ENCODE data around the gene CYP26B1.

The CYP26B1 gene

DNA sequence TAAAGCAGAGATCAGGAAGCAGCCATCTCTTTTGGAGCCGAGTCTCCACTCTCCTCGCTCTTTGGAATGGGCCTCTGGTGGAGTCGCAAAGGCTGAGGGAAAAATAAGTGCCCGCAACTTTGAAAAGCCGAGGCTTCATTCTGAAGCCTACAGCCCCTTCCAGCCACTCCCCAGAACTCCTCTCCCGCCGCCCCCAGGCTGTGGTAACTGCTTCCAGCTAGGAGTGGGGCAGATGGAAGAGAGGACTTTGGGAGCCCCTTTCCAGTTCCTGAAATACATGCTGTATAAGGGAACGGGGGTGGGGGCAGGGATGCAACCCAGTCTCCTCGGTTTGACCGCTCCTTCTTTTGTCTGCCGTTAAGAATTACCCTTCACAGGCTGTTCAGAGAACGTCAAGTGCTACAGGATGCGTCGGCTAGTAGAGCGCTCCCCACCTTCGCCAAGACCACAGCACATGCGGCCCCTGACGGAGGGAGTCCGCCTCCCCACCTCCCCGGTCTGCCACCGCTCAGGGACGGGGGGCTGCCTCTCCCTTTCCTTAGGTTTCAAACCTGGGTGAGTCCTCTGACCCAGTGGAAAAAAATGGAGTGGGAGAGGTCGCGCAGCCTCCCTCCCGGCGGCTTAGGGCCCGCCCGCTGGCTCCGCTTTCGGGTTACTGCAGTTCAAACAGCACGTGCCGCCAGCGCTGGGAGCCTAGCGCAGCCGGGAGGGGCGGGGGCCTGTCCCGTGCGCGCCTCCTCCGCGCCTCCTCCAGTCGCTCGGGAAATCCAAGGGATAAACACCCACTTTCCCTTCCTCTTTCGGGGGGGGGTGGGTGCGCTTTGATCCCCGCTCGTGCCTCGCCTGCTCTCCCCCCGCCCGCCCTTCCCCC, 4.9 kb downstream of the CYP26B1 start:
- DNase-seq (ENCODE audit: low read depth in 1 of 2, low spot score in 1 of 2), result no peak

DNA sequence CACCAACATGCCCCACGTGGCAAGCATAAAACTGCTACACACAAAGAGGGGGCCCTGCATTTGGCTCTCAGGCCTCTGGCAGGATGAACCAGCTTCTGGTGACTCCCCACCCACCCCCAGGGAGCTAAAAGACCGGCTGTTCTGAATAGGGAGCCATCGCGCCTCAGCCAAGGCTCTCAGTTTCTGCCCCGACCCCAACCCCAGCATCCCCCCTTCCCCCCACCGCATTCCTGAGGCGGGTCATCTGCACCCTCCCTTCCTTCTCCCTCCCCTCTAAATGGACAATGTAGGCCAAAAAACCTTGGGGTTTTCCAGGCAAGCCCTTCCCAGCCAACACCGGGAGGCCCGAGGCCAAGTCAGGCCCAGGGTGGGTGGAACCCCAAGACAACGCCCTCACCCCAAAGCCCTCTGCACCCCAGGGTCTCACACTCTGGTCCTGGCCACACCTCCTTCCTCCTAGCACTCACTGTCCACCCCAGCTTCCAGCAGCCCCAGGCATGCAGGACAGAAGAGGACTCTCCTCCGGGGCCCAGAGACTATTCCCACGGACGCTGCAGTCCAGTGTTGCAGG, 5.7 kb downstream of the CYP26B1 start:
- DNase-seq (ENCODE audit: low read depth in 1 of 2, low spot score in 1 of 2), result no peak

DNA sequence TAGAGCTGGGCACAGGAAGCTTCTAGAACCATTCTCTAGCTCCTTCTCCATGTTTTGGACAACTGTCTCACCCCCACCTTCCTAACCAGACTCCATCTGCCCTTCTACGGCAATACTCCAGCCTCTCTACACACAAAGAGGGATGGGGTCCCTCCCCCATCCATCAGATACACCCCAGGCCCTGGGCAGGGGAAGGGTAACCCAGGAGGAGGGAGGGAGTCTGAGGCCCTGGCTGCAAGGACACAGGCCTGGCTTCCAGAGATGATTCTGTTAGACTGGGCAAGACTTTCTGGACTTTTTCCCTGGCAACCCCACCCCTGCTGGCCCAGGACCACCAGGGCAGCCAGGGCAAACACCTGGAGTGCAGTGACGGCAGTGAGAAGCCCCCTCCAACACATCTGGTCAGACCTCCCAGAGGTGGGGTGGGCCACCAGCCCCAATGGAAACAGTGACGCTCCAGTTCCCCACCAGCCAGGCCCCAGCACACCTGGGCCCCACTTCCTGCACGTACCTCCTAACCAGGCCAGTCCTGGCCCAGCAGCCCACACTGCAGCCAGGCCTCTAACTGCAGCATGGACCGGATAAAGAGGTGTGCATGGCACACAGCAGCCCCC, 6.5 kb downstream of the CYP26B1 start:
- no peak for DNase-seq (ENCODE audit: low read depth in 1 of 2, low spot score in 1 of 2)

DNA sequence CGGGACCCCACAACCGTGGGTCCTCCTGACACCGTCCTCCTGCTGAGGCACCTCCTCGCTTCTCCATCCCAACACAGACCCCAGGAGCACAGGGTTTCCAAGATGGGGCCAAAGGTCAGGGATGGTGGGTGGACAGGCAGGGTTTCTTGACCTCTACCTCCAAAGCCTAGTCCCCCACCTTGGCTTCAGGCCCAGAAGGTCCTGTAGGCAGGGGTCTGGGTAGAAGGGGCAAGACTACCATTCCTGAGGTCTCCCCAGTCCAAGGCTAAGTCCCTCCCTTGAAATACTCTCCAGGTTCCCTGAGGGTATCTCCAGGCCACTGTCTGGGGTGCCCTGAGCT, 7.1 kb downstream of the CYP26B1 start:
- DNase-seq (ENCODE audit: low read depth in 1 of 2, low spot score in 1 of 2), result no peak

DNA sequence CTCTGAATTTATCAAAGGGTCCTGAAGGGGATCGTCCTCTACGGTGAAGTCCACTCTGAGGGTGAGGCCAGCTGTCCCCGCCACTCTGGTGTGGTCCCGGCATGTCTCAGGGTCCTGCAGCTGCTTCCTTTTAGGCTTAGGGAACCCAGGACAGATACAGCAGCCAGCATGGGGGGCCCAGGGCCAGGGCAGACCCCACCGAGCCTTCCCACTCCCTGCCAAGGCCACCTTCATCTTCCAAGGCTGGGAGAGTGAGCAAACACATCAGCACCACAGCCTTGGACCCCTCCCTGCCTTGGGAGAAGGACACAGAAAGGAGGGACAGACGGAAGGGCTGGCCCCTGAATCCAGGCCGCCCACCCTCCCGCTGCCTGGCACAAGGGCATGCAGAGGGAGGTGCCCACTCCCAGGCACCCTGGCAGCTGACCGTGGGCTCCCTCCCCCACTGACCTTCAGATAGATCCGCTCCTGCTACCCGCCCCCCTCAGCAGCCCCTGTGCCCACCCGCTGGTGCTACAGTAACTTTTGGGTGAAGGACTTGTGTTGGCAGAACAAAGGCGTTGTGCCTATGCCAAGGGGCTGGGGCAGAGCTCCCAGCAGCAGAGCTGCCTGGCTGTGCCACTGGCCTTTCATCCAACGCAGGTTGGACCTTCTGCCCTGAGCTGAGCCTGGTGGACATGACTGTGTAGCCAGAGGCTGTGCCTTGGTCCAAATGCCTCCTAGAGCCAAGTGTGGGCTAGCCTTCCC, 7.6 kb downstream of the CYP26B1 start:
- no peak for DNase-seq (ENCODE audit: low read depth in 1 of 2, low spot score in 1 of 2)

DNA sequence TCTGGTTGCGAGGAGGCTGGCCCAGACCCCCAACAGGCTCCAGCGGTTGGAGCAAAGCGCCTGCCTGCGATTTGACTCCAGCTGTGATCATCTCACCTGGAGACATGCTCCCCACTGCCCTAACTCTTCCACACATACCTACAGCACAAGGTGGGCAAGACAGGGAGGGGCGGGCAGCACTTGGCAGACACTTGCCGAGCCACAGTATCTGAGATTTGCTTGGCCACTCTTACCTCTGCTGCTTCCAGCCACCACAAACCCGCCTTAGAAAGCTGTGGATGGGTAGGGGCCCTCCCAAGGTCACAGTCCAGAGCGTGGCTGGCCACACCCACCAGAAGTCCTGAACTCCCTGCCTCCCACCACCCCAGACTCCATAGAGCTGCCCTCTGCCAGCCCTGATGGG, 8.2 kb downstream of the CYP26B1 start:
- DNase-seq (ENCODE audit: low read depth in 1 of 2, low spot score in 1 of 2), result no peak

DNA sequence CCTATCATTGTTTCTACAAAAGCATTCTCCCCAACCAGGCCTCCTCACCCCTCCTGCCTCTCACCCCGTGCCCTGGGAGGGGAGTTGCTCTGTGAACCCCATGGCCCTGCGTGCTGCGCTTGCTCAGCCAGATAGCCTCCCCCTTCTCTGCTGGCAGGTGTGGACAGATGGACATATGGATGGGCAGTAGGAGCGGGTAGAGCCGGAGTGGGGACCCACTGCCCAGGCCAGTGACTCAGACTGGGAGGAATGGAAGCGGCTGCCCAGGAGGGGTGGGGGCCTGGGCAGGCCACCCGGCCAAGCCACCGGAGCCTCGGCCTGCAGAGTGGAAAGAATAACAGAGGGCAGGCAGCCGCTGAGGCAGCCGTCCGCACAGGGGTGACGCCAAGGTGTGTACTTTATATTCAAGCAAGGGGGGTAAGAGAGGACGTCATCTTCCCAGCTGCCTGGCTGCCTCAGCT, 8.7 kb downstream of the CYP26B1 start:
- no peak for DNase-seq (ENCODE audit: low read depth in 1 of 2, low spot score in 1 of 2)

DNA sequence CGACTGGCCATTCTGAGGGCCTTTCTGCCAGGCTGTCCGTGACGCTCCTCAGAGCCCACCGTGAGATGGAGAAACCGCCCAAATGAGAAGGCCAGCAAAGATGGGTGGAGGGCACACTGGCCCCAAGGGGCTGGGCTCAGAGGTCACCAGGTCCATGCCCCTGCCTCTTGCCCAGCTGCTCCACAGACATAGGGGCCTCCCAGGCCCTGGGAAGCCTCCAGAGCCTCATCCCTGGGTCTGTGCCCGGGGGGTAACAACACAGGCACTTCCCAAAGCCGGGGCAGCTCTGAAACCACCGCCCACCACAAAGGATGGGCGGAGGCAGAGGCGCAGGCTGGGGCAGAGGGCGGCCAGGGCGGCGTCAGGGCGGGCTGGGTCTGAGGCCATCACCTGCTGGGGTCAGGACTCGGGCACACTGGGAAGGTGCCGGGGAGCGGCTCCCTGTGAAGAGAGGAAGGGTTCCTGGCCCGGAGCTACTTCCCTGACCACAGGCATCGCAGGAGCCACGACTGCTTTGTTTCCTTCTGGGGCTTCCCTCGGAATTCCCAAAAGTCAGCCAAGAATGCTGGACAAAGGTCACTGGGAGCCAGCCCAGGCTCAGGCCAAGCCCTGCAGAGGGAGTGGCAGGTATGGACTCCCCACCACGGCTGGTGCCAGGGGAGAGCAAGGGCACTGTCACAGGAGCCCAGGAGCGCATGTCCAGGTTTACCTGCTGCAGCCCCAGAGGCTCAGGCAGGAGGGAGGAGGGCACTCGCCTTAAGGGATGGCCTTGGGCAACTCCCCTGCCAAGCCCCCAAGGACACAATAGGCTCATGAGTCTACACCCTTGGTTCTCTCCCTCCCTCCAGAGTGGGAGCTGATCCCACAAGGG, 9.4 kb downstream of the CYP26B1 start:
- DNase-seq (ENCODE audit: low read depth in 1 of 2, low spot score in 1 of 2), result no peak

DNA sequence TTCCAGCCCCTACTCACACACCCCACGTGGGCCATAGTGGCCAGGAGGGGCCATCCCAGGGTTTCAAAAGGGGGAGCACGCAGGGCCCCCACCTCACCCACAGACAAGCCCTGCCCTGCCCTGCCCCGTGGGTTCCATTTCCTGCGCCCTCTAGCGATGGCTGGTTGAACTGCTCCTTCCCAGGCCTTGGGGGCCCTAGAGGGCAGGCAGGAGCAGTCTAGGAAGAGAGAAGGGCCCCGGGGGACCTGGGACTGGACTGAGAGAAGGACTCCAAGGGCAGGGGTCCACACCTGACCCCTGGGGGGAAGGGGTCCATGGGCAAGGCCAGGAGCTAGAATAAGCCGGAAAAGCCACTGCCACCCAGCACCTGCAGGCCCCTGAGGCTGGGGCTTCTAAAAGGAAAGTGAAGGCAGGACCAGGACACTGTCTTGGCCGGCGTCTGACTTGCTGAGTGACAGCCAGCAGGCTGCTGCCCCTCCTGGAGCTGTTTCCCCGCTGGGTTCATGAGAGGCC, 10.1 kb downstream of the CYP26B1 start:
- peak; percentile 45 to 52 for DNase-seq (ENCODE audit: low read depth in 1 of 2, low spot score in 1 of 2)

DNA sequence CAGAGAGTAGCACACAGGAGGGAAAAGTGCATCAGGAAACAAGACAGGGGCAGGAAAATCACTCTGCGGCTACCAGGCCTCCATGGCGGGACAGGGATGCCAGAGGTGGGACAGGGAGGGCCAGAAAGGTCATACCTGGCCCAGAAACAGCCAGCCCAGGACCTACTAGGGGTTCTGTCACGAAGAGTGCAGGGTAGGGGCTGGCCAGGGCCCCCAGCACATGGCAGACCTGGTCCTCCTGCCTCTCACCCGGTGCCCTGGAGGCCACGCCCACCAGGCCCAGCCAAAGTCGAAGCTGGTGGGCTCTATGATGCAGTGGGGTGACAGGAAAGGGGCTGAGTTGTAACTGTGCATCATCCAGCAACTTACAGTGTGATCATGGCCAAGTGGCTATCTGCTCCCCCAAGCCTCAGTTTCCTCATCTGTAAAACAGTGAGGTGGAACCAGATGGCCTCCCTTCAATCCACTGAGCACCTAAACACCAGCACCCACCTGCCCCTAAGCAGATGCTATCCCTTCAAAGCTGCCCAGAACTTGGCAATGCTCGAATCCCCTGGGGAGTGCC, 10.6 kb downstream of the CYP26B1 start:
- DNase-seq (ENCODE audit: low read depth in 1 of 2, low spot score in 1 of 2), result no peak

DNA sequence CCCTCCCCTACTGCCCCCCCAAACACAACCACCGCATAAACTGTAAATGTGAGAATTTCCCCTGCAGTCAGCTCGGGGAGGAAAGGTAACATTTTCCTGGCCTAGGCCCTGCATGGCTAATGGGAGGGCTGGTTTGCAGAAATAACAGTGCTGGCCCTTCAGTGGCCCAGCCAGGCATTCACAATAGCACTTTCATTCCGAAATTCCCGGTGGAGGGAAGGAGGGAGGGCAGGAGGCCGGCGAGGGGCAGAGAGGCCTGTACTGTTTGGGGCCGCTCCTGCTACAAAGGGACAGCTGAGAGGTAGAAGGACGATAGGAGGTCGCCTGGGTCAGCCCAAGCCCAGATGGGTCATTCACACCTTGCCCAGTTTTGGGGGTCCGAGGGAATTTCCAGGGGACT, 11.3 kb downstream of the CYP26B1 start:
- no peak for DNase-seq (ENCODE audit: low read depth in 1 of 2, low spot score in 1 of 2)

DNA sequence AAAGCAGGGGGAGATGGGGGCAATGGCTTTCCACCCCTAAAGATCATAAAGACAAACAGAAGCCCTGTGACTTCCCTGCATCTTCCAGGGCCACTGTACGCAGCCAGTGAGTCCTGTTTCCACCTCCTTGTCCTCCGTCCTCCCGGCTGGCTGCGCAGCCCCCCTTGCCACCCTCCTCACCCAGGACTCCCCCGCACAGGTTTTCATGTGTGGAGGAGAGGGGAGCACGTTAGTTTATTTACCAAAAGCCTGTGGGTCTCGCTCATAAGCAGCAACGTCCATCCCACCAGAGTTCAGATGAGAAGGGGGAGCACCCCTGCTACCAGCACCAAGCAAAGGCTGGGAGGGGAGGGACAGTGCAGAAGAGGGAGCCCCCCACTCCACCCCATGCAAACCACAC, 11.7 kb downstream of the CYP26B1 start:
- no peak for DNase-seq (ENCODE audit: low read depth in 1 of 2, low spot score in 1 of 2)

DNA sequence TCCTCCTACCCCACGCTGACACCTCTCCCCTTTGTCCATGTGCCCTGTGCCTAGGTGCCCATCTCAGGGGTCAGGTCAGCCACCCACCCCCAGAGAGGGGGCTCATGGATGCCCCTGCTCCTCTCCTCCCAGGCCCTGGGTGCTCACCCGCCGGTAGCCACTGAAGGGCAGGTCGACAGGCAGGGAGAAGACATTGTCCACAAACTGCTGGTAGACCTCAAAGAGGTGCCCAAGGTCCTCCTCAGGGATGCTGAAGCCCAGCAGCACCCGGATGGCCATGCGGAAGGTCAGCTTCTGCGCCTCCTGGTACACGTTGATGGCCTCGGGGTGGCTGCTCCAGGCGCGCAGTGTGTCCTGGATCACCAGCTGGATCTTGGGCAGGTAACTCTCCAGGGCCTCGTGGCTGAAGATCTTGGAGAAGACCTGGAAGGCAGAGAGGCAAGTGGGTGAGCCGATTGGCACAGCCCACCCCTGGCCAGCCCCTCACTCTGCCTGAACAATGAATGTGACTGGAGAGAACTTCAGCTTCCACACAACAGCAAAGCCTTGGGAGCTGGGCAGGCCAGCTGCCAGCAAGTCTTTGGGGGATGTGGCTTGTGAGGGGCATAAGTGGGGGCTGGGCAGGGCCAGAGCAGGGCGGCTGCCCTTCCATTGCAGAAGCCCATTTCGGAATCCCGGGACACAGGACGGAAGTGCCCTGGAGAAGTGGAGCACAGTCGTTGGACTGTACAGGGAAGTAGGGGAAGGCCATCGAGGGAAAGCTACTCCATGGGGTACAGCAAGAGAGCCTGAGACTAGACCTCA, 12.5 kb downstream of the CYP26B1 start:
- no peak for DNase-seq (ENCODE audit: low read depth in 1 of 2, low spot score in 1 of 2)

DNA sequence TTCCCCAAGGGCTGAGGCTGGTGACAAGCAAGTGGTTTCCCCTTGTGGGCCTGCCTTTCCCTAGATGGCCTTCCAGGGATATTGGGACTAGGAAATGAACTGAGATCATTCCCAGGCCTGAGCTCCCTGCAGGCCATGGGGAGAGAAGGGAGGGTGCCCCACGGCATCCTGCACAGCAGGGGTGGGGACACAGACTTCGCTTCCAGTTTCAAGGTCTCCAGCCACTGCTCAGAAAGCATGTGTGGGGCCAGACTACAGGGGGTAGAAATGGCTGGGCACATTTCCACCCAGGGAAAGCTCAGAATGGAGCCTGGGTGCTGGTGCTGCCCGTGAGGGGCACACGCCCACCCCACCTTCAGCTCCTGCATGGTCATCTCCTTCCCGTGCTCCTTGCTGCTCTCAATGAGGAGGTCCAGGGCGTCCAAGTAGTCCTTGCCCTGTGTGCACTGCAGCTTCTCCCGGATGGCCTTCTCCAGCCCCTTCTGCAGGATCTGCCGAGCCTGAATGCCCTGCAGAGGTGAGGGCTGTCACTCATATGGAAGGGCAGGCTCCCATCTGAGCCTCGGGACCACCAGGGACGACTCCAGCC, 13.2 kb downstream of the CYP26B1 start:
- DNase-seq (ENCODE audit: low read depth in 1 of 2, low spot score in 1 of 2), result no peak

DNA sequence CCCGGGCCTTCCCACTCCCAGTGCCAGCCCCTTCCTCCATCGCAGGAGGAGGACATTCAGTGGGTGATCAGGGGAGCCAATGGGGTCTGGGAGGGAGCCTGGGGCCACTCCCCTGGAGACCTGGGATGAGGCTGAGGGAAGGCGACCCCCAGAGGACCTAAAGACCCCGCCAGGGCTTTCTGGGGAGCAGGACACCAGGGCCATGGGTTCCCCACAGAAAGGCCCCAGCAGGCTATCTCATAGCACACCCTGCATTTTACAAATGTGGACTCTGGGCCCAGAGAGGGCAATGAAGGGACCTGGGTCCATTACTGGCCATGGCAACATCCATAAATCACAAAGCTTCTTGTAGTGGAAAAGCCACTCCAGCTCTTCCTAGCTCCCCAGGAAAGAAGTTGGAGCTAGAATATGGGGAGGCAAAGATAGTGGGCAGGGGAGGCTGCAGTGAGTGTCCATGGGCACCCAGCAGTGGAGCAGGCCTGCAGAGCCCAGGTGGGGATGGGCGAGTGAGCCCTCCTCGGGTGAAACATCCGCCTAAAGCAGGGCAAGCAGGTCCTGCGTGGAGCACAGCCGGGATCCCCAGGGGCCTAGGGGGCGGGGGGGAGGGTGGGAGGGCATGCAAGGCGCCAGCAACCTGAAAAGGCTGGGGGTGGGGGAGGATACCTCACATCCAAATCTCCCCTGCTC, 13.8 kb downstream of the CYP26B1 start:
- DNase-seq (ENCODE audit: low read depth in 1 of 2, low spot score in 1 of 2), result no peak

DNA sequence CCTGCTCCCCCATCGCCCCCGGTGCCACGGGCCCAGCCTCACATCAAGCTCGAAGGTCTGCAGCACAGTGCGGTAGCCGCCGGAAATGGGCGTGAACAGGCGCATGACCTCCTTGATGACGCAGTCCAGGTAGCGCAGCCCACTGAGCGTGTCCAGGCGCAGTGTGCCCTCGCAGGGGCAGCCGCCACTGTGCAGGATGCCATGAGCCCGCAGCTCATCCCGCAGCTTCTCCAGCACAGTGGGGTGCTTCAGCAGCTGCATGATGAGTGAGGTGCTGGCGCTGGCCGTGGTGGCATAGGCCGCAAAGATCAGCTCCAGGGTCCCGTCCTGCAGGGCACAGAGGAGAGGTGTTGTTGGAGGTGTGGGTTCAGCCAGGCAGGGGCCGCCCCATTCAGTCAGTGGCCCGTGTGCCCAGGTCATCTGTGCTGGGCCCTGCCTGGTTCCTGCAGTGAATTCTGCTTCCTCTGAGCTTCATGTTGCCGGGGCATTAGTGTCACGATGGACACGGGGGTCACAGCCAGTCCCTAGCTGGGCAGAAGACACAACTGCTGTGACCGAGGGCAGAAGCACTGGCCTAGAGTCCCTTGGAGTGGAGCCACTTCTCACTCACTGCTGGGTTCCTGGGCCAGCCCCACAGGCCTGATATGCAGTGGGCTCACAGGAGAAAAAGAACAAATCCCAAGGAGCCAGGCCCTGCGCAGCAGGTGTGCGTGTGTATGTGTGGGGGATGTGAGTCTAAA, 14.5 kb downstream of the CYP26B1 start:
- no peak for DNase-seq (ENCODE audit: low read depth in 1 of 2, low spot score in 1 of 2)

DNA sequence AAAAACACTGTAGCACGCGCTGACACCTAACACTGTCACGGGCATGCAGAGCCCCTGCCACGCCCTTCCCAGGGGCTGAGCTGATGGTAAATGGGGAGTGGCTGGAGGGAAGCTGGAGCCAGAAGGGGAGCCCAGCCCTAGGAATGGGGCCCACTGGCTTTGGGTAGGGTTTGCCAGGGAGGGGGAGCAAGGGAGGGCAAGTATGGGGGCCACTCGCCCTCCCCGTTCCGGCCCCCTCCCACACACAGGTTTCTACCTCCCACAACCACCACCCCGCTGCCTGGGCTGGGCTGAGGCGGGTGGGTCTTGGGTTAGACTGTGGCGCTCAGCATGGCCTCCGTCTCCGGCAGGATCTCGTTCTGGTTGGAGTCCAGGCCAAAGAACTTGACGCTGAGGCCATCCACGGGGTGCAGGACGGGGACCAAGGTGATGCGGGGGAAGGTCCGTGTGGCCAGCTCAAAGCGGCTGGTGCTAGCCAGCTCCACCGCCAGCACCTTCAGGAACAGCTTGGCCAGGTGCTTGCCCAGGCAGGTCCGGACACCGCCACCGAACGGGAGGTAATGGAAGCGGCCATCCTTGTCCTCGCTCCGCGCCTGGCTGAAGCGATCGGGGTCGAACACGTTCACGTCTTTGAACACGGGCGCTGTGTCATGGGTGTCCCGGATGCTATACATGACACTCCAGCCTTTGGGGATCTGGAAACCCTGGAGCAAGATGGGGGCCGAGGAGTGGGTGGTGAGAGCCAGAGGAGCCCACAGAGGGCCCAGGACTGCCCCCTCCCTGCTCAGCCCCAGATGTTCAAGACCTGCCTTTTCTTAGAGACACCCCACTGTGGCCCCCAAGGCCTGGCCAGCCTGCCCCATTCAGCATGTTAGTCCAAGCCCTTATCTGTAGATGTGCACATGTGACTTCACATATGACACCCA, 15.5 kb downstream of the CYP26B1 start:
- no peak for DNase-seq (ENCODE audit: low read depth in 1 of 2, low spot score in 1 of 2)

All from activated CD4-positive, alpha-beta T cell treated with anti-CD3 and anti-CD28 coated beads, Interleukin-2, amount 50 U/mL, for 24 hours (primary cell).